Stomach smooth muscle (tissue), 2 donors: Measurements from ENCODE around the gene THRB.
A peak's percentile ranks its signal among the peaks of the same experiment; 100 is the strongest.

Experiments used
- H3K27ac ChIP-seq: one replicate; pipeline ENCODE4 v1.7.0; 2013; ENCODE audit warnings: mild to moderate bottlenecking, low read length, inconsistent platforms
- H3K27me3 ChIP-seq, 2 donors: one replicate each; pipeline ENCODE4 v1.7.0; 2013; ENCODE audit warnings: low read length in 2 of 2; ENCODE audit not compliant: insufficient read depth in 2 of 2, control insufficient read depth in 1 of 2
- H3K36me3 ChIP-seq, 2 donors: one replicate each; pipeline ENCODE4 v1.7.0; 2013; ENCODE audit warnings: low read length in 2 of 2; ENCODE audit not compliant: control insufficient read depth in 2 of 2, insufficient read depth in 2 of 2
- H3K4me1 ChIP-seq: one replicate; pipeline ENCODE4 v1.7.0; 2013; ENCODE audit warnings: low read length; ENCODE audit not compliant: control insufficient read depth, insufficient read depth
- H3K4me3 ChIP-seq, 2 donors: one replicate each; pipeline ENCODE4 v1.7.0; 2013; ENCODE audit warnings: low read length in 2 of 2
- H3K9ac ChIP-seq, 2 donors: one replicate each; pipeline ENCODE4 v1.7.0; 2013; ENCODE audit warnings: low read length in 2 of 2, mild to moderate bottlenecking in 1 of 2
- H3K9me3 ChIP-seq, 2 donors: one replicate each; pipeline ENCODE4 v1.7.0; 2013; ENCODE audit warnings: low read length in 2 of 2; ENCODE audit not compliant: control insufficient read depth in 2 of 2
- donor health status: healthy.
- donor health status: Pancreatic carcinoma.

THRB gene

GRCh38 chr3:24199300-24199699 is 295.4 kb downstream of the THRB start:
- H3K4me3 ChIP-seq: no peak overlapping the region
- H3K9ac ChIP-seq: no peak overlapping the region
- H3K4me1 ChIP-seq: peaks cover 3% of the 10 kb centered on the region
- H3K27ac ChIP-seq: no peak overlapping the region
- no peaks in the 10 kb centered on the region for H3K27me3 ChIP-seq
- no peaks in the 10 kb centered on the region for H3K36me3 ChIP-seq
- no peaks in the 10 kb centered on the region for H3K9me3 ChIP-seq

GRCh38 chr3:24198728-24199127 is 295.9 kb downstream of the THRB start:
- no peak overlapping the region for H3K9ac ChIP-seq
- no peaks in the 10 kb centered on the region for H3K9me3 ChIP-seq
- peaks cover 3% of the 10 kb centered on the region for H3K4me1 ChIP-seq
- no peak overlapping the region for H3K27ac ChIP-seq
- no peak overlapping the region for H3K4me3 ChIP-seq
- no peaks in the 10 kb centered on the region for H3K27me3 ChIP-seq
- H3K36me3 ChIP-seq: no peaks in the 10 kb centered on the region

GRCh38 chr3:24197809-24198208 is 296.8 kb downstream of the THRB start:
- Histone ChIP-seq H3K4me1 (peaks cover 3% of the 10 kb centered on the region), H3K36me3 (no peaks in the 10 kb centered on the region), H3K27me3 (no peaks in the 10 kb centered on the region), H3K4me3 (no peak overlapping the region), H3K9ac (no peak overlapping the region), H3K9me3 (no peaks in the 10 kb centered on the region), H3K27ac (no peak overlapping the region)

GRCh38 chr3:24196526-24196925 is 298.1 kb downstream of the THRB start:
- no peak overlapping the region for H3K4me3 ChIP-seq
- H3K9me3 ChIP-seq: no peaks in the 10 kb centered on the region
- no peaks in the 10 kb centered on the region for H3K27me3 ChIP-seq
- H3K9ac ChIP-seq: no peak overlapping the region
- H3K4me1 ChIP-seq: peaks cover 3% of the 10 kb centered on the region
- H3K36me3 ChIP-seq: no peaks in the 10 kb centered on the region
- H3K27ac ChIP-seq: no peak overlapping the region

- Histone ChIP-seq H3K9me3 (no peaks in the 10 kb centered on the region), H3K27me3 (no peaks in the 10 kb centered on the region), H3K27ac (no peak overlapping the region), H3K4me3 (no peak overlapping the region), H3K9ac (no peak overlapping the region), H3K36me3 (no peaks in the 10 kb centered on the region), H3K4me1 (peaks cover 3% of the 10 kb centered on the region)
Observed at GRCh38 chr3:24195504-24196230, 299.0 kb downstream of the THRB start.

GRCh38 chr3:24192469-24193056 is 302.1 kb downstream of the THRB start:
- Histone ChIP-seq H3K27ac (no peak overlapping the region), H3K36me3 (no peaks in the 10 kb centered on the region), H3K9ac (no peak overlapping the region), H3K4me1 (peaks cover 3% of the 10 kb centered on the region), H3K27me3 (no peaks in the 10 kb centered on the region), H3K9me3 (no peaks in the 10 kb centered on the region), H3K4me3 (no peak overlapping the region)

- H3K36me3 ChIP-seq: no peaks in the 10 kb centered on the region
- no peaks in the 10 kb centered on the region for H3K9me3 ChIP-seq
- no peak overlapping the region for H3K9ac ChIP-seq
- no peaks in the 10 kb centered on the region for H3K27me3 ChIP-seq
- H3K27ac ChIP-seq: no peak overlapping the region
- peaks cover 3% of the 10 kb centered on the region for H3K4me1 ChIP-seq
- H3K4me3 ChIP-seq: no peak overlapping the region
Observed at GRCh38 chr3:24191801-24192403, 302.7 kb downstream of the THRB start.

- H3K27ac ChIP-seq: no peak overlapping the region
Observed at GRCh38 chr3:24190256-24190655, 304.4 kb downstream of the THRB start.

GRCh38 chr3:24185738-24186384 is 308.8 kb downstream of the THRB start:
- no peaks in the 10 kb centered on the region for H3K36me3 ChIP-seq
- H3K27ac ChIP-seq: no peak overlapping the region
- no peak overlapping the region for H3K4me3 ChIP-seq

More at GRCh38 chr3:24190256-24190655, 304.4 kb downstream of the THRB start:
- peaks cover 5% of the 10 kb centered on the region for H3K4me1 ChIP-seq
- H3K4me3 ChIP-seq: peak overlapping the region in 1 of 2 donors; percentile 16
- H3K27me3 ChIP-seq: no peaks in the 10 kb centered on the region
- H3K9ac ChIP-seq: no peak overlapping the region
- no peaks in the 10 kb centered on the region for H3K36me3 ChIP-seq
- H3K9me3 ChIP-seq: no peaks in the 10 kb centered on the region

GRCh38 chr3:24184528-24185176 is 310.0 kb downstream of the THRB start:
- no peaks in the 10 kb centered on the region for H3K36me3 ChIP-seq

More at GRCh38 chr3:24185738-24186384, 308.8 kb downstream of the THRB start:
- no peaks in the 10 kb centered on the region for H3K27me3 ChIP-seq
- no peak overlapping the region for H3K9ac ChIP-seq
- no peaks in the 10 kb centered on the region for H3K9me3 ChIP-seq
- peaks cover 5% of the 10 kb centered on the region for H3K4me1 ChIP-seq

More at GRCh38 chr3:24184528-24185176, 310.0 kb downstream of the THRB start:
- Histone ChIP-seq H3K9me3 (no peaks in the 10 kb centered on the region), H3K9ac (no peak overlapping the region), H3K27ac (no peak overlapping the region), H3K4me1 (peaks cover 5% of the 10 kb centered on the region), H3K27me3 (no peaks in the 10 kb centered on the region), H3K4me3 (no peak overlapping the region)
